NCI-H1436 (cell line): Measurements from ENCODE around the gene ZFYVE16.
"Not testable (repeated sequence)": the region's sequence is repeated elsewhere in the genome, so short reads cannot be mapped to it uniquely, and the experiment has no call there.

ENCODE experiments used
- DNase-seq: peaks from one replicate; lab custom pipeline; 2025; lab: John Stamatoyannopoulos, UW

Gene ZFYVE16

GRCh38 chr5:80407735-80408483, at the start of gene ZFYVE16:
Gene ZFYVE16 (plus strand): TSS chr5:80408064. CDS start chr5:80434148, 26,084 bp downstream.
- DNase-seq: peak; percentile 96

- no peak for DNase-seq
Measured at GRCh38 chr5:80360914-80361444, 46.9 kb upstream of the ZFYVE16 start.

GRCh38 chr5:80364892-80365291, 43.0 kb upstream of the ZFYVE16 start:
- no peak for DNase-seq

GRCh38 chr5:80368661-80369480, 39.0 kb upstream of the ZFYVE16 start:
- no peak for DNase-seq

GRCh38 chr5:80369521-80369920, 38.3 kb upstream of the ZFYVE16 start:
- DNase-seq: peak; percentile 23

GRCh38 chr5:80370390-80370789, 37.5 kb upstream of the ZFYVE16 start:
- DNase-seq: no peak

- DNase-seq: no peak
Measured at GRCh38 chr5:80372780-80373179, 35.1 kb upstream of the ZFYVE16 start.

- no peak for DNase-seq
Measured at GRCh38 chr5:80374188-80374587, 33.7 kb upstream of the ZFYVE16 start.

GRCh38 chr5:80376557-80376956, 31.3 kb upstream of the ZFYVE16 start:
- DNase-seq: no peak

GRCh38 chr5:80382488-80382887, 25.4 kb upstream of the ZFYVE16 start:
- no peak for DNase-seq

- DNase-seq: no peak
Measured at GRCh38 chr5:80387063-80387768, 20.6 kb upstream of the ZFYVE16 start.

GRCh38 chr5:80389580-80389979, 18.3 kb upstream of the ZFYVE16 start:
- no peak for DNase-seq

- not testable (repeated sequence) for DNase-seq
Measured at GRCh38 chr5:80390413-80390812, 17.5 kb upstream of the ZFYVE16 start.

- not testable (repeated sequence) for DNase-seq
Measured at GRCh38 chr5:80391267-80391666, 16.6 kb upstream of the ZFYVE16 start.

- DNase-seq: no peak
Measured at GRCh38 chr5:80399526-80400239, 8.2 kb upstream of the ZFYVE16 start.

GRCh38 chr5:80400368-80400767, 7.5 kb upstream of the ZFYVE16 start:
- DNase-seq: not testable (repeated sequence)

- DNase-seq: no peak
Measured at GRCh38 chr5:80403782-80404181, 4.1 kb upstream of the ZFYVE16 start.

- no peak for DNase-seq
Measured at GRCh38 chr5:80406980-80407734, 707 bp upstream of the ZFYVE16 start.

GRCh38 chr5:80408484-80409366, 861 bp downstream of the ZFYVE16 start:
- peak; percentile 31 for DNase-seq
